GM15510 (cell line): ENCODE measurements around the gene SMIM24.

Source experiments
- POLR2A ChIP-seq: IDR thresholded peaks from 3 replicates; pipeline ENCODE4 v1.6.1; 2011; ENCODE audit warnings: borderline replicate concordance; ENCODE audit not compliant: insufficient read length; ENCODE audit errors: extremely low read depth

Gene SMIM24

GRCh38 chr19:3448616-3449334 is 31.6 kb downstream of the SMIM24 start:
- no peak for TF ChIP-seq POLR2A

GRCh38 chr19:3444695-3445234 is 35.6 kb downstream of the SMIM24 start:
- TF ChIP-seq POLR2A: no peak

- no peak for TF ChIP-seq POLR2A
Measured at GRCh38 chr19:3443840-3444694, 36.3 kb downstream of the SMIM24 start.

GRCh38 chr19:3442487-3443071 is 37.7 kb downstream of the SMIM24 start:
- TF ChIP-seq POLR2A: no peak

- TF ChIP-seq POLR2A: no peak
Measured at GRCh38 chr19:3441986-3442329, 38.4 kb downstream of the SMIM24 start.

- TF ChIP-seq POLR2A: no peak
Measured at GRCh38 chr19:3441089-3441985, 39.0 kb downstream of the SMIM24 start.

GRCh38 chr19:3440082-3440481 is 40.2 kb downstream of the SMIM24 start:
- TF ChIP-seq POLR2A: no peak

GRCh38 chr19:3434630-3435553 is 45.4 kb downstream of the SMIM24 start:
- TF ChIP-seq POLR2A: peak; percentile 68

GRCh38 chr19:3433805-3434540 is 46.4 kb downstream of the SMIM24 start:
- TF ChIP-seq POLR2A: no peak

- no peak for TF ChIP-seq POLR2A
Measured at GRCh38 chr19:3433313-3433712, 47.0 kb downstream of the SMIM24 start.

GRCh38 chr19:3431760-3432397 is 48.4 kb downstream of the SMIM24 start:
- no peak for TF ChIP-seq POLR2A

- no peak for TF ChIP-seq POLR2A
Measured at GRCh38 chr19:3426433-3426832, 53.9 kb downstream of the SMIM24 start.
